Measurements from ENCODE around the gene AKR7A3. TPM values are rescaled to one million over a fixed set of nuclear protein-coding genes. Genes with fewer than 3 reads are reported as not detected.

The AKR7A3 gene
- total and polyA plus RNA-seq, 9 of the 15 experiments (the other 6 are each of a cell fraction or from before 2014, with no cell fraction given) = 0.04 to 1.5 (median 0.44) TPM; not detected in 1

DNA sequence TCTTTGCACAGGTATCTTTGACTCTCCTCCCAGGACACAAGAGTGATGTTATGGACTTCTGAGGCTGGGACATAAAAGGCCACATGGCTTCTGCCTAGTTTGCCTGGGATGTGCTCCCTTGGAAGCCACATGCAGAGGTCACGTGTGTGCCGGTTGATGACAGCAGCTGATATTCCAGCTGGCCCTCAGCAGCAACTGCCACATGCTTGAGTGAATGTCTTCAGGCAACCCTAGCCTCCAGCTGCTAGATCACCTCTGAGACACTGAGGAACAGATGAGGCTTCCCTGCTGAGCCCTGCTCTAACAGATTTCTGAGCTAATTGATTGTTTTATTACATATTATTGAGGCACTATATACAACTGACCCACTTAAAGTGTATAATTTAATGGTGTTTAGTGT lies 11.6 kb upstream of the AKR7A3 start:
- Histone ChIP-seq H3K4me1 (replicated peaks in 1 of 2; ENCODE audit: control insufficient read depth in 2 of 2, insufficient read depth in 2 of 2, low read length in 2 of 2) (peaks cover 0 to 9% of the 10 kb centered on the region in 2 experiments; a peak in 3 of 5 replicates), H3K9me1 (ENCODE audit: control insufficient read depth, insufficient read depth, low read length) (no peaks in the 10 kb centered on the region), H3K27ac (ENCODE audit: extremely low read depth, low read depth, low read length) (no peak overlapping the region), H3K4me2 (ENCODE audit: insufficient read depth, low read length) (no peak overlapping the region; the same call in 1 of the 2 replicates), H2AFZ (ENCODE audit: low read depth, low read length) (peak overlapping the region; percentile 47; the same call in 1 of the 2 replicates), H3K9me3 (replicated peaks; ENCODE audit: control insufficient read depth, insufficient read depth, low read depth, low read length) (no peaks in the 10 kb centered on the region), H3K4me3 (no peak overlapping the region), H3K27me3 (ENCODE audit: control insufficient read depth in 2 of 2, insufficient read depth in 2 of 2, low read length in 2 of 2) (no peaks in the 10 kb centered on the region), H3K79me2 (ENCODE audit: control insufficient read depth, insufficient read depth, low read length) (no peaks in the 10 kb centered on the region), H3K36me3 (ENCODE audit: control insufficient read depth, insufficient read depth, low read length) (peaks cover 29% of the 10 kb centered on the region), H4K20me1 (replicated peaks; ENCODE audit: control insufficient read depth, insufficient read depth, low read length) (no peaks in the 10 kb centered on the region), H3K9ac (ENCODE audit: insufficient read depth in 1 of 2, low read depth in 2 of 2, low read length in 2 of 2) (peak overlapping the region in 1 of 2 experiments; percentile 56; a peak in 1 of 4 replicates)
- peak; percentile 85 for ATAC-seq
- CTCF ChIA-PET (ENCODE audit: low intra/inter-chr PET ratio) = no interaction called here
- 10% methylated on average over 2 of the region's 2 CpGs for WGBS (ENCODE audit: insufficient coverage, low coverage, missing lambda C conversion rate)
- DNase-seq (ENCODE audit: extremely low read depth in 1 of 4, low spot score in 3 of 4) = peak in 3 of 4 experiments; percentile 33 to 69 (median 47)
- POLR2A ChIA-PET = interaction anchor here (0.6 to 1.4 kb wide), 3 partner anchors 12 to 61 kb away, joined by 3 to 4 read pairs (median 3); partner anchors contain the start of gene AKR7A3
- in situ Hi-C loops (cut with MboI) = no loop called here
- BruUV-seq (replicated peaks) = no TSS peak
- peak; percentile 81 for FAIRE-seq
- intact Hi-C loops (cut with micrococcal nuclease) = no loop called here
- peak in 1 of 2 experiments; percentile 61; a peak in 1 of 4 replicates for TF ChIP-seq HDAC1 (IDR thresholded peaks at IDR 0.05)
- TF ChIP-seq, protein P1, sequence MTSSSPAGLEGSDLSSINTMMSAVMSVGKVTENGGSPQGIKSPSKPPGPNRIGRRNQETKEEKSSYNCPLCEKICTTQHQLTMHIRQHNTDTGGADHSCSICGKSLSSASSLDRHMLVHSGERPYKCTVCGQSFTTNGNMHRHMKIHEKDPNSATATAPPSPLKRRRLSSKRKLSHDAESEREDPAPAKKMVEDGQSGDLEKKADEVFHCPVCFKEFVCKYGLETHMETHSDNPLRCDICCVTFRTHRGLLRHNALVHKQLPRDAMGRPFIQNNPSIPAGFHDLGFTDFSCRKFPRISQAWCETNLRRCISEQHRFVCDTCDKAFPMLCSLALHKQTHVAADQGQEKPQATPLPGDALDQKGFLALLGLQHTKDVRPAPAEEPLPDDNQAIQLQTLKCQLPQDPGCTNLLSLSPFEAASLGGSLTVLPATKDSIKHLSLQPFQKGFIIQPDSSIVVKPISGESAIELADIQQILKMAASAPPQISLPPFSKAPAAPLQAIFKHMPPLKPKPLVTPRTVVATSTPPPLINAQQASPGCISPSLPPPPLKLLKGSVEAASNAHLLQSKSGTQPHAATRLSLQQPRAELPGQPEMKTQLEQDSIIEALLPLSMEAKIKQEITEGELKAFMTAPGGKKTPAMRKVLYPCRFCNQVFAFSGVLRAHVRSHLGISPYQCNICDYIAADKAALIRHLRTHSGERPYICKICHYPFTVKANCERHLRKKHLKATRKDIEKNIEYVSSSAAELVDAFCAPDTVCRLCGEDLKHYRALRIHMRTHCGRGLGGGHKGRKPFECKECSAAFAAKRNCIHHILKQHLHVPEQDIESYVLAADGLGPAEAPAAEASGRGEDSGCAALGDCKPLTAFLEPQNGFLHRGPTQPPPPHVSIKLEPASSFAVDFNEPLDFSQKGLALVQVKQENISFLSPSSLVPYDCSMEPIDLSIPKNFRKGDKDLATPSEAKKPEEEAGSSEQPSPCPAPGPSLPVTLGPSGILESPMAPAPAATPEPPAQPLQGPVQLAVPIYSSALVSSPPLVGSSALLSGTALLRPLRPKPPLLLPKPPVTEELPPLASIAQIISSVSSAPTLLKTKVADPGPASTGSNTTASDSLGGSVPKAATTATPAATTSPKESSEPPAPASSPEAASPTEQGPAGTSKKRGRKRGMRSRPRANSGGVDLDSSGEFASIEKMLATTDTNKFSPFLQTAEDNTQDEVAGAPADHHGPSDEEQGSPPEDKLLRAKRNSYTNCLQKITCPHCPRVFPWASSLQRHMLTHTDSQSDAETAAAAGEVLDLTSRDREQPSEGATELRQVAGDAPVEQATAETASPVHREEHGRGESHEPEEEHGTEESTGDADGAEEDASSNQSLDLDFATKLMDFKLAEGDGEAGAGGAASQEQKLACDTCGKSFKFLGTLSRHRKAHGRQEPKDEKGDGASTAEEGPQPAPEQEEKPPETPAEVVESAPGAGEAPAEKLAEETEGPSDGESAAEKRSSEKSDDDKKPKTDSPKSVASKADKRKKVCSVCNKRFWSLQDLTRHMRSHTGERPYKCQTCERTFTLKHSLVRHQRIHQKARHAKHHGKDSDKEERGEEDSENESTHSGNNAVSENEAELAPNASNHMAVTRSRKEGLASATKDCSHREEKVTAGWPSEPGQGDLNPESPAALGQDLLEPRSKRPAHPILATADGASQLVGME (CRISPR knock-in tag; IDR thresholded peaks at IDR 0.05) = no peak
- peak; percentile 75 for TF ChIP-seq DACH1 (IDR thresholded peaks at IDR 0.05; ENCODE audit: partially characterized antibody)
- no peak for TF ChIP-seq POLR3A (IDR thresholded peaks at IDR 0.05; ENCODE audit: borderline replicate concordance, extremely low read depth, insufficient read depth, insufficient read length)
- peak in 1 of 2 experiments; percentile 52; a peak in 1 of 4 replicates for TF ChIP-seq SIN3A (IDR thresholded peaks at IDR 0.05; ENCODE audit: borderline replicate concordance in 2 of 2, control insufficient read depth in 1 of 2, low read depth in 2 of 2, low read length in 2 of 2)
- no peak for TF ChIP-seq IRF2 (CRISPR knock-in tag; IDR thresholded peaks at IDR 0.05)
- TF ChIP-seq EP400 (IDR thresholded peaks at IDR 0.05) = peak; percentile 60; the same call in 1 of the 2 replicates
- TF ChIP-seq, protein P2, sequence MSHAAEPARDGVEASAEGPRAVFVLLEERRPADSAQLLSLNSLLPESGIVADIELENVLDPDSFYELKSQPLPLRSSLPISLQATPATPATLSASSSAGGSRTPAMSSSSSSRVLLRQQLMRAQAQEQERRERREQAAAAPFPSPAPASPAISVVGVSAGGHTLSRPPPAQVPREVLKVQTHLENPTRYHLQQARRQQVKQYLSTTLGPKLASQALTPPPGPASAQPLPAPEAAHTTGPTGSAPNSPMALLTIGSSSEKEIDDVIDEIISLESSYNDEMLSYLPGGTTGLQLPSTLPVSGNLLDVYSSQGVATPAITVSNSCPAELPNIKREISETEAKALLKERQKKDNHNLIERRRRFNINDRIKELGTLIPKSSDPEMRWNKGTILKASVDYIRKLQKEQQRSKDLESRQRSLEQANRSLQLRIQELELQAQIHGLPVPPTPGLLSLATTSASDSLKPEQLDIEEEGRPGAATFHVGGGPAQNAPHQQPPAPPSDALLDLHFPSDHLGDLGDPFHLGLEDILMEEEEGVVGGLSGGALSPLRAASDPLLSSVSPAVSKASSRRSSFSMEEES (CRISPR knock-in tag; IDR thresholded peaks at IDR 0.05) = peak; percentile 85

Measured in K562 (cell line).